ENCODE measurements around the gene ADSL.

Gene ADSL

DNA sequence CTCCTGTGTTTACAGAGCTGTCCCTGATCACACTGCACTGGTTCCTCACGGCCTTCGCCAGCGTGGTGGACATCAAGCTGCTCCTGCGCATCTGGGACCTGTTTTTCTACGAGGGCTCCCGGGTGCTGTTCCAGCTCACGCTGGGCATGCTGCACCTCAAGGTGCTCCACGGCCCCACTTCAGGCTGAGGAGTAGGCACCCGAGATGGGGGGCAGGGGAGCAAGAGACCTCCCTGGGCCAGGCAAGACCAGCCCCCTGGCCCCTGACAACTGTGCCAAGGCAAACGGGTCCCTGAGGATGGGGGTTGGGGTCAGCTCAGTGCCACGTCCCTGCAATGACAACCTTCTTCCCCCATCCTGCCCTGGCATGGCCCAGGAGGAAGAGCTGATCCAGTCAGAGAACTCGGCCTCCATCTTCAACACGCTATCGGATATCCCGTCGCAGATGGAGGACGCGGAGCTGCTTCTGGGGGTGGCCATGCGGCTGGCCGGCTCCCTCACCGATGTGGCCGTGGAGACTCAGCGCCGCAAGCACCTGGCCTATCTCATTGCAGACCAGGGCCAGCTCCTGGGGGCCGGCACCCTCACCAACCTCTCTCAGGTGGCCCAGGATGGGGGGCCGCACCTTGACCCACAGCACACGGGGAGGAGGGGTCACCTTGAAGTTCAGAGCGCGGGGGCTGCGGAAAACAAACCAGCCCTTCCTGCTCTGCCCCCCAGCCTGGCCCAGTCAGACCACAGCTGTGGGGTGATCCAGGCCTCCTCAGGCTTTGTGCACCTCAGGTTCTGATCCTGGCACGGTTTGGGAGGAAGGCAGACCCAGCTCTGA, 60.0 kb downstream of the ADSL start:
- DNase-seq: no peak

DNA sequence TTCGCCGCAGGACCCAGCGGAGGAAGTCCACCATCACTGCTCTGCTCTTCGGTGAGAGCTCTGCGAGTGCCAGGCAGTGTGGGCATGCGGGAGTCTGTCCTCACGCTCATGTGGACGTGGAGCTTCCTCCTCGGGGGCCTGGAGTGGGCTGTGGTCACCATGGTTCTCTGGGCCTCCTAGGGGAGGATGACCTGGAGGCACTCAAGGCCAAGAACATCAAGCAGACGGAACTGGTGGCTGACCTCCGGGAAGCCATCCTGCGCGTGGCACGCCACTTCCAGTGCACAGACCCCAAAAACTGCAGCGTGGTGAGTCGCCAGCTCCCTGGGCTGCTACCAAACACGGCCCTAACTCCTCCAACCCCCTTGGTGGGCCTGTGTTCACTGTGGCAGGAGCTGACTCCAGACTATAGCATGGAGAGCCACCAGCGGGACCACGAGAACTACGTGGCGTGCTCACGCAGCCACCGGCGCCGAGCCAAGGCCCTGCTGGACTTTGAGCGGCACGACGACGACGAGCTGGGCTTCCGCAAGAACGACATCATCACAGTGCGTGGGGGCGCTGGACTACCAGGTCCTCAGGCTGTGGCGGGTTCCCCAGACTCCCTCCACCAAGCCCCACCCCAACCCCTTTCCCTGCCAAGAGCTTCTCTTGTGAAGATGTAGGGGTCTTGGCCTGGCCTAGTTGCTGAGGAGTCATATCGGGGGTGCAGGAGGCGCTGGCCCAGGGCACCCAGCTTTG, 60.9 kb downstream of the ADSL start:
- DNase-seq: no peak

DNA sequence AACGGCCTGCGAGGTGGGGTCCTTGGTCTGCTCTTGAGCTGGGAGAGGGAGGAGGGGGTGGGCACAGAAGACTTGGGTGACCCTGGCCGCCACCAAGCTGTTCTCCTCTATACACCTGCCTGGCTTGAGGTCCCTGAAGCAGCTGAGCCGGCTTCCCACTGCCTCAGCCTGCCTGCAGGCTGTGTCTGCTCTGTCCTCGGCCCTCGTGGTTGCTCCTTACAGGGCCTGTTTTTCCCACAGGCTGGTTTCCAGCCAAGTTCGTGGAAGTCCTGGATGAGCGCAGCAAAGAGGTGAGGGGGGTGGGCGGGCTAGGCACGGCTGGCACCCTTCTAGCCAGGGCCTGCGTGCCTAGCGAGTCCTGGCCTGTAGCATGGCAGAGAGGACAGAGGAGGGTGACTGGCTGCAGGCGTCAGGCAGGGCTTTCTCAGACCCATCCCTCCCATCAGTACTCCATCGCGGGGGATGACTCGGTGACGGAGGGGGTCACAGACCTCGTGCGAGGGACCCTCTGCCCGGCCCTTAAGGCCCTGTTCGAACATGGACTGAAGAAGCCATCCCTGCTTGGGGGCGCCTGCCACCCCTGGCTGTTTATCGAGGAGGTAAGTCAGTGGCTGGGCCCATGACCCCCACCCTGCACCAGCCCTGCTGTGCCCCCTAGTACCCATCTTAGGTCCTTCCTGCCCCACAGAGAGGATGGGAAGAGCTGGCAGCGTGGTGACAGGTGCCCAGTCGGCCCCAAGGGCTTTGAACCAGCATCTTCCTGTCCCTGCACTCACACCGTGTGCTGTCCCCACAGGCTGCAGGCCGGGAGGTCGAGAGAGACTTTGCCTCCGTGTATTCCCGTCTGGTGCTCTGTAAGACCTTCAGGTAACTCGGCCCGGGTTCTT, 61.8 kb downstream of the ADSL start:
- DNase-seq: no peak

DNA sequence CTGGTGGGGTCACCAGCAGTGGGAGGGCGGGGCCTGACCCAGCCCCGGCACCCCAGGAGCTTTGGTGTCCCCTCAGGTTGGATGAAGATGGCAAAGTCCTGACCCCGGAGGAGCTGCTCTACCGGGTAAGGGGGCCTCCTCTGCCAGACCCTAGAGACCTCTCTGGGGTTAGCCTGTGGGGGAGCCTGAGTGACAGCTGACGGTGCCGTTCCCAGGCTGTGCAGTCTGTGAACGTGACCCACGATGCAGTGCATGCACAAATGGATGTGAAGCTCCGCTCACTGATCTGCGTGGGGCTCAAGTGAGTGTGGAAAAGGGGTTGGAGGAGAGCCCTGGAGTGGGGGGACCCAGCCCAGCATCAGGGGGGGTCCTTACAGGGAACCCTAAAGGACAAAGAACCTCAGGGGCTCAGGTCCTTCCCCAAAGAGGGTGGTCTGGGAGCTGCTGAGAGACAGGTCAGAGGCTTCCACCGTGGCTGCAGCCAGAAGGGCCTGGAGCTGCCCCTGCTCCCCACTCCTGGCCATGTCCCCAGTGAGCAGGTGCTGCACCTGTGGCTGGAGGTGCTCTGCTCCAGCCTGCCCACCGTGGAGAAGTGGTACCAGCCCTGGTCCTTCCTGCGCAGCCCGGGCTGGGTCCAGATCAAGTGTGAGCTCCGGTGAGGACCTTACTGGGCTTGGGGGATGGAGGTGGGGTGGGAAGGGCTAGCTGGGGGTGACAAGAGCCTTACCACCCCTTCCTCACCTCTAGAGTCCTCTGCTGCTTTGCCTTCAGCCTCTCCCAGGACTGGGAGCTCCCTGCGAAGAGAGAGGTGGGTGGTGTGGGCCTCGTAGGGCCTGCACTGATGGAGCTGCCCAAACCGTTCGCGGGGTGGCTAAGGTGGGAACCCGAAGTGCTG, 62.7 kb downstream of the ADSL start:
- DNase-seq: no peak

DNA sequence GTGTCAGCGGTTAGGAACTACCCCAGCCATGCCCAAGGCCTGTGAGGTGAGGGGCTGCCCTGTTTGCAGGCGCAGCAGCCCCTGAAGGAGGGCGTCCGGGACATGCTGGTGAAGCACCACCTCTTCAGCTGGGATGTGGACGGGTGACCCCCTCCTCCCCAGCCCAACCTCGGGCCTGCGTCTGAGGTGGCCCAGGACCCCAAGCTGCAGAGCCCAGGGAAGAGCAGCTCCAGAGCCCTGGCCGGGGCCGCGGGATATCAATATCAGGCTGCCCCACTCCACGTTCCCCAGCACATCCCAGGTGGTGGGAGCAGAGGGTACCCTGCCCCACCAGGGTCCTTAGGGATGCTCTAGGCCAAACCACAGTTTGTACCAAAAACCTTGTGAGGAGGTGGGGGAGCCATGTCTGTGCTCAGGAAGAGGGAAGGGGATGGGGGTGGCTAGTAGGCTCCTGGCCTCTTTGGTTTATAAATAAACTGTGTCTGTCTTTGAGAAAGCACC, 63.4 kb downstream of the ADSL start:
- no peak for DNase-seq

DNA sequence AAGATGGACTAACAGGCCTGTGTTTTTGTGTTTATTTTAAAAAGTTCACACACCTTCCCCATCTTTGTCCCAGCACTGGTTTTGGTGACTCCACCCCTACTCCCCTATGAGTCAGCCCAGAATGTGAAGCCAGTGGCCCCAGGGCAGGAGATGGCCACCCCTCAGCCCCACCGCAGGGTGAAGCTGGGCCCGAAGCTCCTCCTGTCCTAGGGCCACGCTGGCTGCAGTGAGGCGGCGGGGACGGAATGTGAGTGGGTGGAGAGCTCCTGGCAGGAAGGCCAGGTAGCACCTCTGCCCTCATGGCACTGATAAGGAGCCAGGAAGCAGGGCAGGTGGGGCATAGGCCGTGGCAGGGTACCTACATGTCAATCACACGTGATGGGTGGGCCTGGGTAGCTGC, 64.0 kb downstream of the ADSL start:
- no peak for DNase-seq

DNA sequence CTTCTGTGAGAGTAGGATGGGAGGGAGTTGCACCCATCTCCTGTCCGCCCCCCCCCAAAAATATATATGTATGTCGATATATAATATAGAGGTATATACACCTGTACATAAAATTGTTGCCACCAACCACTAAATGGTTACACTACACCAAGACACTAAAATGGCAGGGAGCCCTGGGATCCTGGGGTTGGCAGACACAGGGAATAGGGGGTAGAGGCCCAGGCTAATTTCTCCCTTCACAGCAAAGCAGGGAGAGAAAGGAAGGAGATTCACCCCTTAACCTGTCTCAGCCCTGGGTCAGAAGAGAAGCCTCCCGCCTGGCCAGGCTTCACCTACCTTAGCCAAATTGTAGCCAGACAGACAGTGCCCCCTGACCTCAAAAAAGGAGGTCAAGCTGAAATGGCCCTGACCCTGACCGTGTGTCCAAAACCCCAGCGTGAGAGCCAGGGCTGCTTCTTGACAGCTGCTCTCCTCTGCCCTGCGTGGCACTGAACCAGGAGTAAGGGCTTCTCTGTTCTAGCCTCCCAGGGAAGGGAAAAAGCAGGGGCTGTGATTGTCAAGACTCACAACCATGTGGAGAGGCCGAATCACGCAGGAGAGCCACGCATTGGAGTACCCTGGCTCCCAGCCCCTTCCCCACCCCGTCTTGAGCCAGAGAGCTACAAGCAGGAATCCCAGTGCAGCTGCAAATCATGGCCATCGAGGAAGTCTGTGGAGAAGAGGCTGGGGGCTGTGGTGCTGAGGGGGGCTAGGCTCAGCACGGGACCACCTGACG, 64.6 kb downstream of the ADSL start:
- DNase-seq: no peak

DNA sequence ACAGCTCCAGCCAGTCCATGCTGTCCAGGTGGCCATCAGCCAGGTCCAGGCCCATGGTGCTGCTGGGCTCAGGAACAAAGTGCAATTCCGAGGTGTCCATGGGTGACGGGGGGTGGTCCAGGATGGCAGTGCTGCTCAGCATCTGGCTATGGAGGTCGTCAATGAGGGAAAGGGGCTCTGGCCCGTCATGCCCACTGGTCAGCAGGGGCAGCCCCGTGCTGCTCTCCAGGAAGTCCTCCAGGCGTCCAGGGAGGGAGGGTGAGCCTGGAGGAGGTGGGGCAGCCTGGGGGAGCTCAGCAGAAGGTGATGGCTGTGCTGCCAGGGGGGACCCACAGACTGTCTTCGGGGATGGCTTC, 65.2 kb downstream of the ADSL start:
- no peak for DNase-seq

DNA sequence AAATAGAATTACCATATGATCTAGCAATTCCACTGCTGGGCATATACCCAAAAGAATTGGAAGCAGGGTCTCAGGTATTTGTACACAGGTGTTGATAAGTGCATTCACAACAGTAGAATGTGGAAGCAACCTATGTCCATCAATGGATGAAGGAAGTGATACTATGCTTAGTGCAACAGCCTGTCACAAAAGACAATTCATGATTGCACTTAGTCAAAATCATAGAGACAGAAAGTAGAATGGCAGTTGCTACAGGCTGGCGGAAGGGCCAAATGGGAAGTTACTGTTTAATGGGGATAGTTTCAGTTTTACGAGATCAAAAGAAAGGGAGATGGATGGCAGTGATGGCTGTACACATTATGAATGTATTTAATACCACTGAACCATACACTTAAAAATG, 66.1 kb downstream of the ADSL start:
- DNase-seq: no peak

DNA sequence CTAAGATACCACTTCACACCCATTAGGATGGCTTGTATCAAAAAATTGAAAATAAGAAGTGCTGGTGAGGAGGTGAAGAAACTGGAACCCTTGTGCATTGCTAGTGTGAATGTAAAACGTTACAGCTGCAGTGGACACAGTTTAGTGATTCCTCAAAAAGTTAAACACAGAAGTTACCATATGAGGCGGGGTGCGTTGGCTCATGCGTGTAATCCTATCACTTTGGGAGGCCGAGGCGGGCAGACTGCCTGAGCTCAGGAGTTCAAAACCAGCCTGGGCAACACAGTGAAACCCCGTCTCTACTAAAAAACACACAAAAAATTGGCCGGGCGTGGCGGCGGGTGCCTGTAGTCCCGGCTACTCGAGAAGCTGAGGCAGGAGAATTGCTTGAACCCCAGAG, 67.6 kb downstream of the ADSL start:
- no peak for DNase-seq

DNA sequence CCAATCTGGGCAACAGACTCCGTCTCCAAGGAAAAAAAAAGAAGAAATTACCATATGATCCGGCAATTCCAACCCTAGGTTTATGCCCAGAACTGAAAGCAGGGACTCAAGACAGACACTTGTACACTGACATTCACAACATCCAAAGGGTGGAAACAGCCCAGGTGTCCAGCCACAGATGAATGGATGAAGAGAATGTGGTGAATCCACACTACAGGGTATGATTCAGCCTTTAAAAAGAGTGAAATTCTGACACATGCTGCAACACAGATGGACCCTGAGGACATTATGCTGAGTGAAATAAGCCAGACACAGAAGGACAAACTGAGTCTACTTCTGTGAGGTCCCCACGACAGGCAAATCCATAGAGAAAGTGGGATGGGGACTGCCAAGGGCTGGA, 68.0 kb downstream of the ADSL start:
- no peak for DNase-seq

DNA sequence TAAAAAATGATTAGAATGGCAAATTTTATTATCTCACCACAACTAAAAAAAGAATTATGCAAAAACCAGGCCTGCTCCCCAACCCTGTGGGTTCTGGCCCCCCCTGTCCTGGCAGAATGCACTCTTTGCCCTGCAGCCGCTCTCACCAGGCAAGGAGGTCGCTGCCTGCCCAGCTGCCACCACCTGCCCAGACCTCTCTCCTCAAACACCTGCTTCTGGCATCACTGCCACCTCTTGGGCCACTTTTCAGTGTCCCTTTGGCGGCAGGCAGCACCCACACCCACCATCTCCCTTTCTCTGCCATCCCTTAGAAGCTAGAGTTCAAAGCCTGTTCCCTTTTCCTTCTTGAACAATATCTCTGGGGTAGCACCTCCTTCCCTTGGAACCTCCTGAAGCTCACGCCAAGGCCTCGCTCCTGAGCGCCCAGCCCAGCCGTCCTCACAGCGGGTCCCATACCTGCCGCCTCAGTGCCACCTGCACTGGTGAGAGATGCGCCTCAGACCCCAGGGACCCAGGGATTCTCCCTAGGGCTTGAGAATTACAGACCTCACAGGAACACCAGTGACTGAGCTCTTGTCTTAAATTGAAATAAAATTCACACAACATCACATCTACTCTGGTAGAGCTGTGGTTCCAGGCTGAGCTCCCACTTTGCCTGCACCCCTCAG, 68.7 kb downstream of the ADSL start:
- DNase-seq: no peak

DNA sequence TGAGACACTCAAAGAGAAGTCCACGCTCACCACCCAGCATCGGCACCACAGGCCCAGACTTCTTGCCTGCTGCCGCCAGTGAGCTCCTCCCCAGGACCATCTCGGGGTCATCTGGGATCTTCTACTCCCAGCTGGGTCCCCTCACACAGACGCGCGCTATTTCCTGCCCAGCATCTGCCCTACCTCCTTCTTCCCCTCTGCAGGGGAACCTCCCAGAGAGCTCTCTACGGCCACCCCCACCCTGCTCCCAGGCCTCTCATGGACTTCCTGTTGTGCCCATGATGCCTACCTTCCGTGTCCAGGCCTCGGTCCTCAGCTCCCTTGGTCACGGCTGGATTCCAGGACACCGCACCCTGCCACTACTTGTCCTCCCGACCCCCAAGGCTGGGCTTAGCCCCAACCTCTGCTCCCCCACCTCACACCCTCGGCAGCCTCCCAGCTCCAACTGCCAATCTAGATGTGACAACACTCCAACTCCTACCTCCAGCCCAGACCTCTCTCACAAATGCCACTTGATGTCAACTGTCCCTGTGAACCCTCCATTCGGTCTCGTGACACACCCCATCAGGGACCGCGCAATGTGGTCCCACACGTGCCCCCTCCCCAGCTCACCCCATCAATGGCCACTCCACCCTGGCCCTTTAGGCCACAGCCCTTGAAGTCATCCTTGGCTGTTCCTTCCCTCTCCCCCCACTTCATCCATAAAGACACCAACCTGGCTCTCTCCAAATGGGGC, 69.4 kb downstream of the ADSL start:
- DNase-seq: no peak

DNA sequence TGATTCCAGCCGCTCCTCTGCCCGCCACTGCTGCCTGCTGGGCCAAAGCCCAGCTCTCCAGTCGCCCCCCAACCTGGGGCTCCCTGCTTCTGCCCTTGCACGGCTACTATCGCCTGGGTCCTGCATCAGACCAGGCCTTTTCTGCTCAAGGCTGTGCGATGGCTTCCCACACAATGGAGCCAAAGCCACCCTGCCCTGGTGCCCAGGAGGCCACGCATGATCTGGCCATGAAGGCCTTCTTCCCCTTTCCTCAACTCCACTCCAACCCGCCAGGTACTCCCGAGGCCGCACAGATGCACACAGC, 69.9 kb downstream of the ADSL start:
- DNase-seq: no peak

DNA sequence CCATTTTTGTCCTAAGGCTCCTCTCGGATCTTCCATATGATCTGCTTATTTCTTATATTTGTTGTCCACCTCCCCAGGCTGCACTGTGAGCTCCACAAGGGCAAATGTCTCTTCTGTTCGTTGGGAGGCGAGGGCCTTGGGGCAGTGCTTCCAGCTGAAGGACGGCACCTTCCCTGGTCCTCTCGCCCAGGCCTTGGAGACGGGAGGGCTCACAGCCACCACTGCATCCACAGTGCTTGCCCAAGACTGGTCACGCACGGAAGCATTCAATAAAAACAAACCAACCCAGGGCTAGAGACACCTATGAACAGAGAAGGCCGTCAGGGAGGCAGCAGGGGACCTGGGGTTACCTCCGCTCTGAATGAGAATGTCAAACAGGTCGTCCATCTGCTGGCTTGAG, 70.3 kb downstream of the ADSL start:
- DNase-seq: no peak

DNA sequence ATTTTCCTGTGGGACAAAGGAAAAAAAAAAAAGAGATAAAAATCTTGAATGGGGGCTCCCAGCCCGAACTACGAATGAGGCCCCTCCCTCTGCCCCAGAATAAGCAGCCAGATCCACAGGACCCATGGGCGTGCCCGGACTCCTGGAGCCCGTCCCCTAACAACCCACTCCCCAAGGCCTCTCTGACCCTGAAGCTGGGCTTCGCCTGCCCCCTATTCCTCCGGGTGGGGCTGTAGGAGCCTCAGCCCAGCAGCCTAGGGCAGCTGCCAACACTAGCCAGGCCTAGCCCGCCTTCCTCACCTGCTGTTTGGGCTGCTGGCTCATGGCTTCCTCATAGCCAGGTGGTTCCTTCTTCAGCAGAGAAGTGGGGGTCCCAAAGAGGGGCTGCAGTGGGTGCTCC, 70.7 kb downstream of the ADSL start:
- DNase-seq: no peak

DNA sequence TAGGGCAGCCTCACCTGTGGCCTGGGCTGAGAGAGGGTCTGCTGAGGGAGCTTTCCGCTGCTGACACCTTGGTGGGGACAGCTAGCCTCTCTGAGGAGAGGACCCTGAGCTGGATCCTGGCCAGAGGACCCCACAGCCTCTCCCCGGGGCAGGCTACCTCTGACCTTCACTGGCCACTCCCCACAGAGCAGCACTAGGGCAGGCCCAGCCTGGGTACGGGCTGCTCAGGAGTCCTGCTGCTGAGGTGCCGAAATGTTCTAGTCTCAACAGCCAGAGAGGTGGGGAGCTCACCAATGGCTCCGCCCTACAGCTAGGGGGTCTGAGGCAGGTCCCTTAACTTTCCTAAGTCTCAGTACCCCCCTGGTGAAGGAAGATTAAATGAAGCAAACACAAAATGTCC, 71.6 kb downstream of the ADSL start:
- DNase-seq: no peak

DNA sequence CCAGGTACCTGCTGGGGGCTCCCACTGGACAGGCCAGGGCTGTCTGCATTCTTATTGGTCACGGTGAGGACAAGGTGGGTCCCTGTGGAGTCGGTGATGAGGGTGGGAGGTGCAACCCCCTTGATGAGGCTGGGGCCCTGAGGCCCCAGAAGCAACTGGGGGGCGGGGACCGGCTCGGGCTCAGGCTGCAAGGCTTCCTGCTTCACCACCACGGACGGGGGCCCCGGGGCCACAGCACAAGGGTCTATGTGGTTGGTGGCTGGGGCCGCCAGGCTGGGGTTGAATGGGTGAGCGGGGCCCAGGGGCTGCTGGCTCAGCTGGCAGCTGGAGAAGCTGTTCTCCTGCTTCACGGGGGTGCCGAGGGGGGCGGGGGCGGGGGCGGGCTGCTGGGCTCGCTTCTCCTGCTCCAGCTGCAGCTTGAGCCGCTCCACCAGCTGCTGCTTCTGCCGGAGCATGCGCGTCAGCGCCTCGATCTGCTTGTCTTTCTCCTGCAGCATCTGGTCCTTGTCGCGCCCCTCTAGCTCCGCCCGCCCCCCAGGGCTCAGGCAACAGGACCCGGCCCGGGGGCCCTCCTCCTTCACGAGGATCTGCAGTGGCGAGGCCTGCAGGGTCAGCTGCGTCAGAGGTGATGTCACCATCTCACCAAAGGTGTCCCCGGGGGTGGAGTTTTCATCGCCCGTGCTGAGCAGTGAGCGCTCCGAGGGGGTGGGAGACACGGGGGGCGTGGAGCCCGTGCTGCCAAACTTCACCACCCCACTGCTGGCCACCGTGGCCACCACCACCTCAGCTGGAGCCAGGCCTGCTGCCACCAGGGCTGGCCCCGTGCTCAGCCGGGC, 72.3 kb downstream of the ADSL start:
- DNase-seq: no peak

DNA sequence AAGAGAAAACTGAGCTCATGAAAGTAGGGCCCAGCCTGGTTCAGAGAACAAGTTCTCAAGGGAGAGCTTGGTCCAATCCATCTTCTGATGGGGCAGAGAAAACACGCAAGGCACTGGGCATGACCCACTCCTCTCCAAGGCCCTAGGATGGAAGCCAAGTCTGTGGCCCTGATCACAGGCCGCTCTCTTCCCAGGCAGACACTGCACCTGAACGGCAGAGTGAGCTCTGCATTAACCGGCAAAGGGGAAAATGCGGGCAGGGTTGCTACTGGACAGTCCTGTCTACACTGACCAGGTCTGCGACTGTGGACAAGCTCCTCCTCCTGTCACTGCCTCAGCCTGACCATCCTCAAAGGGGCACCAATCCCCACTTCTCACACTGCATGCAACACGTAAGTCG, 73.4 kb downstream of the ADSL start:
- no peak for DNase-seq
